NCI-H460 (cell line): ENCODE results near the gene FAM219A. TPM values are rescaled to one million over a fixed set of nuclear protein-coding genes. Genes with fewer than 3 reads are reported as not detected.
"Not testable (repeated sequence)": the region's sequence is repeated elsewhere in the genome, so short reads cannot be mapped to it uniquely, and the experiment has no call there.

Experiments
- DNase-seq: peaks from one replicate; pipeline ENCODE4 v3.0.0-alpha.2; 2016; ENCODE audit warnings: low read depth; ENCODE audit errors: extremely low read depth
- total RNA-seq: library from RNA; depleted of rRNA; stranded (reverse); fragments of >200 nt; shearing (Covaris generic); gene quantifications from 2 replicates; pipeline ENCODE4 v1.2.3, GENCODE V29; 2014

Gene FAM219A
- total RNA-seq, 1 experiment from 2014 or later: 9.3 TPM

DNA sequence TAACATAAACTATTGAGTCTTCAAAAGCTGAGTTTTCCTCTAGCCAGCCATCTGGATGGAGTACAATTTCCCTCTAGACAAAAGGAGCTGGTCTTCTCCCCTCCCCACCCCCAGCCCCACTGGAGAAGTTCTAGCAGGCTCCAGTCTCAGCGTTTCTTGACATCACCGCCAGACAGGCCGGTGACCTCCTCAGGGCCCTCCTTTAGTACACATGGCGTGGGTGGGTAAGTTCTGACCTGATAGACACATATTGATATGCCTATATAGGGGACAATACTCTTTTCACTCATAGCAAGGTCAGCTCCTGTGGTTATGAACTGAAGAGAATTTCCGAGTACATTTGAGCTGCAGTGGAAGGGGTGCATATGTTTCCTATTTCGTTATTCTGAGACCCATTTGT, 27.5 kb upstream of the FAM219A start:
- DNase-seq: no peak

- no peak for DNase-seq
These were observed 26.3 kb upstream of the FAM219A start for GRCh38 chr9:34484678-34485077.

DNA sequence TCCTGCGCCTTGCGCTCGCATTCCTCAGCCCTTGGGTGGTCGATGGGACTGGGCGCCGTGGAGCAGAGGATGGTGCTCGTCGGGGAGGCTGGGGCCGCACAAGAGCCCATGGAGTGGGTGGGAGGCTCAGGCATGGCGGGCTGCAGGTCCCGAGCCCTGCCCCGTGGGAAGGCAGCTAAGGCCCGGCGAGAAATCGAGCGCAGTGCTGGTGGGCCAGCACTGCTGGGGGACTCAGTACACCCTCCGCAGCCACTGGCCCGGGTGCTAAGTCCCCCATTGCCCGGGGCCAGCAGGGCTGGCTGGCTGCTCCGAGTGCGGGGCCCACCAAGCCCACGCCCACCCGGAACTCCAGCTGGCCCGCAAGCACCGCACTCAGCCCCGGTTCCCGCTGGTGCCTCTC, 24.4 kb upstream of the FAM219A start:
- not testable (repeated sequence) for DNase-seq

- DNase-seq: not testable (repeated sequence)
These were observed 23.2 kb upstream of the FAM219A start for GRCh38 chr9:34481620-34482019.

- no peak for DNase-seq
These were observed 21.1 kb upstream of the FAM219A start for GRCh38 chr9:34479431-34479866.

GRCh38 chr9:34477541-34477940, 19.2 kb upstream of the FAM219A start:
- no peak for DNase-seq

DNA sequence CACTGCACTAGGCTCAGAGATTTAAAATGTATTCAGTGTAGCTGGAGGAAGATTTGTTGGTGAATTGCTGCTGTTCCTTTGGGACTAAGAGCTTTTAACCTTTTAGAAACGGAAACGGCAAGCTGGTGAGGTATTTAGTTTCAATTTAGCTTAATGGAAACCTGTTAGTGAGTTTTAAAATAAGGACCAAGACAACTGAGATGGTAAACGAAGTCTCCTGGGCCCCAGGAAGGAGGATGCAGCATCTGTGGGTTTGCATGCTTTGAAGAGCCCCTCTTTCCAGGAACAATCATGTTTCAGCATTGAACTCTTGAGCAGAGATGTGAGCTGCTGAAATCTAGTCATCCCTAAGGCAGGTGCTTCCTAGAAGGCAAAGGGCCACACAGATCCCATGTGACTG, 16.7 kb upstream of the FAM219A start:
- no peak for DNase-seq

GRCh38 chr9:34465468-34465867, 7.1 kb upstream of the FAM219A start:
- DNase-seq: no peak

- DNase-seq: no peak
These were observed 6.2 kb upstream of the FAM219A start for GRCh38 chr9:34464571-34464970.

DNA sequence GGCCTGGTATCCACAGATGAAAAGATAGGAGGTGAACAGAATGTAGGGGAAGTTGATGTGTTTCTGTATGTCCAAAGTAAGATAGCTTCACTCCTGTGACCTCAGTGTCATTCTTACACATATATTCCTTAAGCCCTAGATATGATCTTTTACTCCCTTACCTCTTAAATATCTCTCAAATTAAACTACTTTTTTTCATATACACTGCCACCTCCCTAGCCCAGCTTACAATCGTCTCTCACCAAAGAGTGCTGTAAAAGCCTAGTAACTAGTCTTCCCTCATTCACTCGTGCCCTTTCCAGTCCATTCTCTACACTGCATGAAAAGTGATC, 5.5 kb upstream of the FAM219A start:
- no peak for DNase-seq

DNA sequence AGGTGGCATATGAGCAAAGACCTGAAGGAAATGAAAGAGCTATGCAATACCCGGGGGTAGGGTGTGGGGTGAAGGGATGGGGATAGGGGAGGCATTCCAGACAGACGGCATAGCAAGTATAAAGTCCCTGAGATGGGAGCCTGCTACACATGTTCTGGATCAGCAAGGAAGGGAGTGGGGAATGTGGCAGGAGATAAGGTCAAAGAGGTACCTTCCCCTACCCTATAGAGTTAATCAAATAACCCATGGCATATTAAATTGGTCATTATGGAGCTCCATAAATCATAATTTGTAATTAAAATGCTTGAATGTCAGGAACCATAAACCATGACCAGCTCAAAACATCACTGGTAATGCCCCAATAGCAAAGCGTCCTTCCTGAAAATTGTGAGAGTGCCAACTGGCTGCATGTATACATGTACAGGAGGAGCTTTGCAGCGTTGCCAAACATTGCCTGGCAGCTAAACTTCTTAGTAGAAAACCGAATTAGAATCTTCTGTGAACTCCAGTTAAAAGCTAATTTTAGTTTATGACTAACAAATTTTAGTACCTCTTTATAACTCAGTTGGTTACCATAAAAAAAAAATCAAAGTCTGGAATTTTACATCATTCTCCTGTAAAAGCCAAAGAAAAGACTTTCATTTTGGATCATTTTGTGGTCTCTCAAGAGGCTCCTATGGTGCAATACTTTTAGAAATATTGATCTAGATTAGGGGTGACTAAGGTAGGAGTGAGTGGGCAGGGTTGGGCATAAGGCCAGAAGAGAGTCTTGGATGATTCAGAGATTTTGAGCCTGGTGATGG, 4.9 kb upstream of the FAM219A start:
- no peak for DNase-seq

GRCh38 chr9:34459941-34460340, 1.6 kb upstream of the FAM219A start:
- DNase-seq: no peak

- DNase-seq: no peak
These were observed 986 bp upstream of the FAM219A start for GRCh38 chr9:34459356-34459755.

DNA sequence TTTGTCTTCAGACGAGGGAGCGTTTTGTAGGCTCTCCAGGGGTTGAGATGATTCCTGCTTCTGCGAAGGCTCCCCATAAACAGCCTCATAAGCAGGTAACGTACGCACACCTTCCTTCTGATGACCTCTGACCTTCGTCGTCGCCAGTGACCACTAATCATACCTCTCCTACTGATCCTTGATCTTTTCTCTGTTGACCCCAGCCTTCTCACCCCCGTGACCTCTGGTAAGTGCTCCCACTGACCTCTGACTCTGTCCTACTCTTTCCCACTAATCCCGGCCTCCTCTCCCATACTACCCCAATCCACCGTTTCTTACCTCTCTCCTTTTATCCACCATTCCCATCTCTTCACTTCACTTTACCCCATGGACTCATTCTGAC, 580 bp upstream of the FAM219A start:
- DNase-seq: no peak

GRCh38 chr9:34457266-34458012, 931 bp downstream of the FAM219A start:
- DNase-seq: peak; percentile 38

- DNase-seq: no peak
These were observed 1.6 kb downstream of the FAM219A start for GRCh38 chr9:34456746-34457145.

- DNase-seq: no peak
These were observed 2.2 kb downstream of the FAM219A start for GRCh38 chr9:34456151-34456550.

DNA sequence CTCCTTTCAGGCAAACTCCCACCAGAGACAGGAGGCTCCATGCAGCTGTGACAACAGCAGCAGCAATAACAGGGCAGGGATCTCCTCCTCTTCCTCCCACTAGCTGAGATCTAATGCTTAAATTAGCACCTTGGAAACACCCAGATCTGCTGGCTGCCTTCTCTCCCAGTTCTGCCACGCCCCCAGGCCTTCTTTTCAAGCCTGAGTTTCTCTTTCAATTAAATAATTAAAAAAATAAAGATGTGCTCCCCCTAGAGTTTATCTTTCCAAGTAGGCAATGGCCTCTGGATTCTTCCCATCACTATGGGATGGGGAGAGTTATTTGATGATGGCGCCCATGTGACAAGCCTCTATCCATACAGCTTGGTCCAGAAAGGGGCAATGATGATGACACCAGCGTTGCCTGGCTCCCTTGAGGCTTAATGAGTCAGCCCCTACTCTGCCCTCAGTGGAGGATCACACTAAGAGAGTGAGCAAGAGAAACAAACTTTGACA, 3.8 kb downstream of the FAM219A start:
- DNase-seq: no peak

DNA sequence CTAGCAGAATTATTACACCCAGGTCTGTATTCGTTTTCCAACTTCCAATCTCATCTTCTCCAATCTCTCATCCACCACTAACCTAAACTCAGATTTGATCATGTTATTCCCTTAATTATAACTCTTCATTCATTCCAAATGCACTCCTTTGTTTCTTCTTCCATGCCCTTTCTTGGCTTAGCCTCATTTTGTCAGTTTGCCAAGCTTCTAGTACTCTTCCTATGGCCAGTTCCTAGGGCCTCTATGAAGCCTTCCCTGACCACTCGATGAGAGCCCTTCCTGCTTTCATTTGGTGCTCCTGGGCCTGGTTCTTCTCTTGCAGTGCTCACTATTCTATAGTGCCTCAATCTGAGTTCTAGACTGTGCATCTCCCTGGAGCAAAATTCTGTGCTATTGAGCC, 5.8 kb downstream of the FAM219A start:
- no peak for DNase-seq

DNA sequence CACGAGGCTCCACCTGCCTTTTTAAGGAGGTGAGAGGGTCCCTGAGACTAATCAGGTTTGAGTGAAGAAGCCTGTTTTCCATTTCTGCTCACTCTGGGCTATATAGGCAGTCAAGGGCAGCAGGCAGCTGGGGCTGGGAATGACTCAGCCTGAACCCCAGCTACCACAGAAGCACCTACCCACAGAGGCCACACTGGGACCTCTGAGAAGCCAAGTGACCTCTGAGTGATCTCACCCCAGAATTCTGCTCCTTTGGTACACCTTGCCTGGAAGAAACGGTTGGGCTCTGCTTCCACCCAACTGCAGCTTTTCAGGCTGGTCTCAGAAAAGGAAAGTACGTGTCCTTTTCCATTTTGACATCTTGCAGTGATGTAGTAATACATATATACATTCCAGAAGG, 6.8 kb downstream of the FAM219A start:
- DNase-seq: no peak

GRCh38 chr9:34451135-34451534, 7.2 kb downstream of the FAM219A start:
- no peak for DNase-seq

DNA sequence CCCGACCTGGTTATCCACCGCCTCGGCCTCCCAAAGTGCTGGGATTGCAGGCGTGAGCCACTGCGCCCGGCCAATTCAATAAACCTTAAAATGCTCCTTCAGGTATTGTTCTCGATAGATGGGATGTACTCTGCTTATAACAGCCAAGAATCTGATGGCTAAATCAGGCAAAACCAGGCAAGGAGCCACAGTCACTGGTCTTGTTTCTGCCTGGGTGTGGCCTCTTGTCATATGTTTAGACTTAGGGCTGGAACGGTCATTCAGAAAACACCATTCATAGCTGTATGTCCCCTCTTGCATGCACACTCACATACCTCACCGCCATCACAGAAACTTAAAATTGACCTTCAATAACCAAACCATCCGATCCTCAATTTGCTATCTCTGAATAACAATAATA, 7.7 kb downstream of the FAM219A start:
- DNase-seq: no peak
